Osteoblast (primary cell): ENCODE measurements around the gene LUM. TPM values are rescaled to one million over a fixed set of nuclear protein-coding genes. Genes with fewer than 3 reads are reported as not detected.

Source experiments
- DNase-seq: peaks from one replicate; pipeline ENCODE4 v3.0.0; 2011; ENCODE audit warnings: low spot score, mixed read lengths; ENCODE audit not compliant: insufficient read length; ENCODE audit errors: missing footprints
- H2AFZ ChIP-seq: 2 replicates; pipeline ENCODE4 v1.6.0; 2011; ENCODE audit warnings: mild to moderate bottlenecking, low read length
- H3K27ac ChIP-seq: 2 replicates; pipeline ENCODE4 v1.5.1; 2011; ENCODE audit warnings: mild to moderate bottlenecking, low read depth, low read length, moderate library complexity
- H3K27me3 ChIP-seq: 2 replicates; pipeline ENCODE4 v1.6.0; 2012; ENCODE audit warnings: mild to moderate bottlenecking, control low read depth, inconsistent platforms, low read length, moderate library complexity; ENCODE audit not compliant: insufficient read depth
- H3K36me3 ChIP-seq: 2 replicates; pipeline ENCODE4 v1.5.1; 2011; ENCODE audit warnings: mild to moderate bottlenecking, low read length, control low read depth, moderate library complexity; ENCODE audit not compliant: insufficient read depth
- H3K4me1 ChIP-seq: 2 replicates; pipeline ENCODE4 v1.5.1; 2011; ENCODE audit warnings: mild to moderate bottlenecking, low read length, control low read depth, moderate library complexity; ENCODE audit not compliant: insufficient read depth
- H3K4me2 ChIP-seq: 2 replicates; pipeline ENCODE4 v1.6.0; 2011; ENCODE audit warnings: mild to moderate bottlenecking, low read length; ENCODE audit not compliant: insufficient read depth
- H3K4me3 ChIP-seq: fragments of 200-600 bp; sonication (generic); 3 replicates; pipeline ENCODE4 v1.5.1; 2012; ENCODE audit warnings: mild to moderate bottlenecking, low read length, inconsistent platforms; ENCODE audit not compliant: insufficient read depth
- H3K79me2 ChIP-seq: 2 replicates; pipeline ENCODE4 v1.6.0; 2012; ENCODE audit warnings: mild to moderate bottlenecking, low read length, control low read depth, inconsistent platforms; ENCODE audit not compliant: insufficient read depth
- H3K9me3 ChIP-seq: 2 replicates; pipeline ENCODE4 v1.5.1; 2011; ENCODE audit warnings: low read depth, low read length, control low read depth
- H4K20me1 ChIP-seq: 2 replicates; pipeline ENCODE4 v1.6.0; 2012; ENCODE audit warnings: mild to moderate bottlenecking, low read length, control low read depth; ENCODE audit not compliant: insufficient read depth
- CTCF ChIP-seq: IDR thresholded peaks from 2 replicates; pipeline ENCODE4 v1.5.1; 2011; ENCODE audit warnings: mild to moderate bottlenecking, low read depth, low read length, moderate library complexity; ENCODE audit errors: extremely low read depth
- total RNA-seq: library from RNA; depleted of rRNA; stranded (reverse); fragments of >200 nt; gene quantifications from 2 replicates; pipeline ENCODE4 v1.2.3, GENCODE V29; 2012

LUM gene
- total RNA-seq, 1 donor = 1,965 TPM

- H3K4me1 ChIP-seq = peaks cover 22% of the 10 kb centered on the region
- H4K20me1 ChIP-seq = no peaks in the 10 kb centered on the region
- no peak for DNase-seq
- H3K79me2 ChIP-seq = no peaks in the 10 kb centered on the region
- TF ChIP-seq CTCF = no peak
- no peak overlapping the region for H2AFZ ChIP-seq
- H3K9me3 ChIP-seq = no peaks in the 10 kb centered on the region
- H3K4me2 ChIP-seq = peak overlapping the region; percentile 16
- no peaks in the 10 kb centered on the region for H3K36me3 ChIP-seq
- no peak overlapping the region for H3K4me3 ChIP-seq
- peak overlapping the region; percentile 66 for H3K27ac ChIP-seq
- H3K27me3 ChIP-seq = no peaks in the 10 kb centered on the region
These were observed 12.1 kb upstream of the LUM start for GRCh38 chr12:91123236-91123916.

- Histone ChIP-seq H3K4me1 (peaks cover 4% of the 10 kb centered on the region), H4K20me1 (no peaks in the 10 kb centered on the region), H3K27me3 (no peaks in the 10 kb centered on the region), H3K4me2 (no peak overlapping the region), H3K4me3 (no peak overlapping the region), H3K27ac (no peak overlapping the region), H3K36me3 (no peaks in the 10 kb centered on the region), H3K9me3 (no peaks in the 10 kb centered on the region), H3K79me2 (no peaks in the 10 kb centered on the region), H2AFZ (peak overlapping the region; percentile 5)
- no peak for DNase-seq
- no peak for TF ChIP-seq CTCF
These were observed 9.5 kb upstream of the LUM start for GRCh38 chr12:91120781-91121180.

- Histone ChIP-seq H2AFZ (no peak overlapping the region), H3K4me3 (no peak overlapping the region), H3K36me3 (no peaks in the 10 kb centered on the region), H3K27me3 (no peaks in the 10 kb centered on the region), H3K9me3 (no peaks in the 10 kb centered on the region), H3K27ac (no peak overlapping the region), H3K4me2 (no peak overlapping the region), H4K20me1 (no peaks in the 10 kb centered on the region), H3K4me1 (peaks cover 3% of the 10 kb centered on the region), H3K79me2 (no peaks in the 10 kb centered on the region)
- no peak for DNase-seq
- no peak for TF ChIP-seq CTCF
These were observed 7.8 kb upstream of the LUM start for GRCh38 chr12:91119089-91119488.

- no peak for DNase-seq
These were observed 2.3 kb upstream of the LUM start for GRCh38 chr12:91113621-91114020.

More at GRCh38 chr12:91113621-91114020, 2.3 kb upstream of the LUM start:
- Histone ChIP-seq H3K27me3 (no peaks in the 10 kb centered on the region), H3K79me2 (peaks cover 17% of the 10 kb centered on the region), H3K9me3 (no peaks in the 10 kb centered on the region), H2AFZ (no peak overlapping the region), H3K4me2 (no peak overlapping the region), H3K27ac (no peak overlapping the region), H4K20me1 (no peaks in the 10 kb centered on the region), H3K4me3 (no peak overlapping the region), H3K36me3 (peaks cover 1% of the 10 kb centered on the region), H3K4me1 (peaks cover 20% of the 10 kb centered on the region)
- no peak for TF ChIP-seq CTCF
